Measurements from ENCODE around the gene CDH4. TPM values are rescaled to one million over a fixed set of nuclear protein-coding genes. Genes with fewer than 3 reads are reported as not detected.

The CDH4 gene
- total RNA-seq, 1 donor from 2014 or later: 0.23 TPM

GRCh38 chr20:61636531-61637116, 384.6 kb downstream of the CDH4 start:
- Mint-ChIP-seq H3K9me3 (ENCODE audit: unreplicated experiment) (no peaks in the 10 kb centered on the region), H3K4me3 (ENCODE audit: unreplicated experiment) (no peak overlapping the region), H3K4me1 (ENCODE audit: unreplicated experiment) (no peaks in the 10 kb centered on the region), H3K36me3 (ENCODE audit: low read depth, unreplicated experiment) (peaks cover 3% of the 10 kb centered on the region), H3K27ac (ENCODE audit: unreplicated experiment) (no peak overlapping the region), H3K27me3 (ENCODE audit: unreplicated experiment) (peaks cover 7% of the 10 kb centered on the region)
- no peak for TF ChIP-seq CTCF (IDR thresholded peaks at IDR 0.05; ENCODE audit: unreplicated experiment)
- no peak for DNase-seq (ENCODE audit: low spot score)

DNA sequence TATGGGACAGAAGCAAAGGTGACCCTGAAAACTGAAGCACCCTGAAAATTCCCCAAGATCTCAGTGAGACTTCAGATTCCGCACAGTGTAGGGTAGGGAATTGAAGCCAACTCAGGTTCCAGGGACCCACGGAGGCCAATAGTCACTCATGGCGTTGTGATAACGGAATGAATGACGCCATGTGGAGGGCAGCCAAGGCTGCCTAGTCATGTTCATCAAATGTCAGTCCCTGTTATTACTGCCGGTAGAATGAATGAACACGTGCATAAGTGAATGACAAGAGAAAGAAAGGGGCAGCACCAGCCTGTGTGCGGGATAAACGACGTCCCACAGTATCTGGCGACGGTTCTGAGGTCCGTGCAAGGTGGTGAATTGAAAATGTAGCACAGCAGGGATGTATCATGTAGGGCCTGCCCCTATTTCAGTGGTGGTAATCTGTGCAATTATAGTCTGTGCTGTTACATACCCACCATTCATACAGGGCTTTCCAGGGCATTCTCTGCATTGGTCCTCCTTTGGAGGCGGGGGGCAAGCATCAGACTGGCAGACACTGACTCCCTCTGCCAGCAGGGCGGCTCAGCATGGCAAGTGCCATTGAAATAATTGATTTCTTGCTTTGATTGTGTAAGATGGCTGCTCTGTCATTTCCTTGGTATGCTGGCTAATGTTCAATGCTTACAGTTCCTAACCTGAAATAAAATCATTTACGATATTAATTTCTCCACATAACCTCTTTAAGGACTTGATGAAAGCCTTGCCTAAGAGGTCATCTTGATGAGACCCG, 386.9 kb downstream of the CDH4 start:
- H3K27ac Mint-ChIP-seq (ENCODE audit: unreplicated experiment): no peak overlapping the region
- no peak for DNase-seq (ENCODE audit: low spot score)
- TF ChIP-seq CTCF (IDR thresholded peaks at IDR 0.05; ENCODE audit: unreplicated experiment): no peak
- peaks cover 5% of the 10 kb centered on the region for H3K27me3 Mint-ChIP-seq (ENCODE audit: unreplicated experiment)
- H3K9me3 Mint-ChIP-seq (ENCODE audit: unreplicated experiment): no peaks in the 10 kb centered on the region
- H3K4me1 Mint-ChIP-seq (ENCODE audit: unreplicated experiment): no peaks in the 10 kb centered on the region
- no peak overlapping the region for H3K4me3 Mint-ChIP-seq (ENCODE audit: unreplicated experiment)
- no peaks in the 10 kb centered on the region for H3K36me3 Mint-ChIP-seq (ENCODE audit: low read depth, unreplicated experiment)

DNA sequence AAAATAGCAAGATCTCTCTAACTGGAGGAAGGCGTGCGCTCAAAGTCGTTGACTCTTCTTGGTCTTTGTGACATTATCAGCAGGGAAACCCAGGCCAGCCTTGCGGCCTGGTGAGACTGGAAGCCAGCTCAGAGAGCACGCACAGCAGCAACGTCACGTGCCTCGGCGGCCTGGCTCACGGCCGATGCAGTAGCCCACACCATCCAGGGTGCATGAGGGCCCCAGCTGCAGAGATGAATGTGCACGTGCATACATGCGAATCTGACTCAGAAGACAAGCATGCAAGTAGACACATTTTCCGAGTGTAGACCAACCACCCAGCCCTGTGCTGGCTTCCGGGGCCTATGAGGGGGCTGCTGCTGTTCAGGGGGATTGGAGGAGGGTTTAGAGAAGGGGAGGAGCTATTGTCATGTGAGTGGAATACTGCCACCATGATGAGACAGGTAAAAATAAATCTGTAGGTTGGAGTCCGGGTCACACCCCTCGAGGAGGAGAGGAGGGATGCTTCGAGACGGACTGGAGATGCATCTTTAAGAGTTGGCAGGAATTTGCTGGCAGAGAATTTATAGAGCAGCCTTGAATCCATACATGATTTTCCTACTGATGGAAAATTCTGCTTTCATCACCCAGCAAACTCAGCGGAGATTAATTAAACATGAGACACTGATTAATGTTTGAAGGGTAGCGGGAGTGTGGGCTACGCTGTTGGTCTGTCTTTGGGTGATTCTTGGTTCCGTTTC, 388.2 kb downstream of the CDH4 start:
- DNase-seq (ENCODE audit: low spot score): no peak
- Mint-ChIP-seq H3K27ac (ENCODE audit: unreplicated experiment) (no peak overlapping the region), H3K9me3 (ENCODE audit: unreplicated experiment) (no peaks in the 10 kb centered on the region), H3K27me3 (ENCODE audit: unreplicated experiment) (peaks cover 6% of the 10 kb centered on the region), H3K4me1 (ENCODE audit: unreplicated experiment) (no peaks in the 10 kb centered on the region), H3K36me3 (ENCODE audit: low read depth, unreplicated experiment) (no peaks in the 10 kb centered on the region), H3K4me3 (ENCODE audit: unreplicated experiment) (no peak overlapping the region)
- TF ChIP-seq CTCF (IDR thresholded peaks at IDR 0.05; ENCODE audit: unreplicated experiment): no peak

DNA sequence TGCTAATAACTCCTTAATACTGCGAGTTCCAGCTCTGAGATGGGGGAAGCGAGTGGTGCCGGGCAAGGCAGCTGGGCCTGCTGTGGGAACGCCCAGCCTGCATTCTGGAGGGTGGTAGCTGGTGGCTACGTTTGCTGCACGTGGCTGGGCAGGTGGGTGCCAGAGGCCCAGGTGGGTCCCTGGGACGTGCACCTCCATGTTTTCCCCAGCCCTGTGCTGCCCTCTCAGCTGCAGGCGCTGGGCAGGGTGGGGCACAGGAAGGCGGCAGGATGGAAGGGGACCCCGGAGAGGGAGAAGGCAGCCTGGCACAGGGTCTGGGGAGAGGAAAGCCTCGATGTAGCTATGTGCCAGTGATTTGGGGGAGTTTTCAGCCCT, 388.8 kb downstream of the CDH4 start:
- Mint-ChIP-seq H3K4me1 (ENCODE audit: unreplicated experiment) (no peaks in the 10 kb centered on the region), H3K4me3 (ENCODE audit: unreplicated experiment) (no peak overlapping the region), H3K27me3 (ENCODE audit: unreplicated experiment) (peaks cover 6% of the 10 kb centered on the region), H3K27ac (ENCODE audit: unreplicated experiment) (no peak overlapping the region), H3K36me3 (ENCODE audit: low read depth, unreplicated experiment) (no peaks in the 10 kb centered on the region), H3K9me3 (ENCODE audit: unreplicated experiment) (no peaks in the 10 kb centered on the region)
- DNase-seq (ENCODE audit: low spot score): no peak
- no peak for TF ChIP-seq CTCF (IDR thresholded peaks at IDR 0.05; ENCODE audit: unreplicated experiment)

Data from endothelial cell (in vitro differentiated cells).